Panc1 (cell line): ENCODE data around the gene S100B. TPM values are rescaled to one million over a fixed set of nuclear protein-coding genes. Genes with fewer than 3 reads are reported as not detected.

Experiments
- ATAC-seq: fragments of 200-7000 bp; cut with Tn5 transposase; 2 replicates; pipeline ENCODE4 v1.9.1; 2020; ENCODE audit warnings: mild to moderate bottlenecking, moderate library complexity
- BruUV-seq: library from RNA; stranded (reverse); fragments of 400-500 nt; replicated peaks from 2 replicates; lab custom pipeline; 2021; lab: Mats Ljungman, UMichigan
- CTCF ChIA-PET: fragments of 300-600 bp; sonication (Branson Sonifier 250); formaldehyde crosslinking; loops from one replicate; lab custom pipeline; 2022; ENCODE audit warnings: antibody characterized with exemption; lab: Charles Lee
- POLR2A ChIA-PET: fragments of 300-600 bp; sonication (Branson Sonifier 250); formaldehyde crosslinking; loops from one replicate; lab custom pipeline; 2022; ENCODE audit warnings: antibody characterized with exemption; lab: Charles Lee
- DNase-seq: peaks from one replicate; pipeline ENCODE4 v3.0.0-alpha.2; 2010; ENCODE audit warnings: low read depth, low spot score
- H3K27ac ChIP-seq: 2 replicates; pipeline ENCODE4 v1.5.1; 2011; ENCODE audit warnings: mild to moderate bottlenecking, low read length, inconsistent platforms
- H3K27me3 ChIP-seq: fragments of 200-500 bp; sonication (Bioruptor generic); 2 replicates; pipeline ENCODE4 v1.6.0; 2014; ENCODE audit warnings: low read length, inconsistent platforms; ENCODE audit not compliant: control insufficient read depth, insufficient read depth
- H3K36me3 ChIP-seq: fragments of 200-500 bp; sonication (Bioruptor generic); 2 replicates; pipeline ENCODE4 v1.5.1; 2014; ENCODE audit warnings: inconsistent platforms, mild to moderate bottlenecking, low read length, moderate library complexity; ENCODE audit not compliant: control insufficient read depth, insufficient read depth
- H3K4me1 ChIP-seq: 2 replicates; pipeline ENCODE4 v1.5.1; 2011; ENCODE audit warnings: inconsistent platforms, mild to moderate bottlenecking, low read length, moderate library complexity; ENCODE audit not compliant: control insufficient read depth, insufficient read depth
- H3K4me3 ChIP-seq, 2 experiments: 2 replicates each; pipeline ENCODE4 v1.5.1; 2011 to 2012; ENCODE audit warnings: low read depth in 2 of 2, low read length in 2 of 2, mild to moderate bottlenecking in 2 of 2, inconsistent platforms in 1 of 2, moderate library complexity in 1 of 2
- H3K9me3 ChIP-seq: fragments of 200-500 bp; sonication (Bioruptor generic); 2 replicates; pipeline ENCODE4 v1.5.1; 2014; ENCODE audit warnings: low read depth, mild to moderate bottlenecking, inconsistent platforms, low read length, moderate library complexity; ENCODE audit not compliant: control insufficient read depth, insufficient read depth
- POLR2AphosphoS5 ChIP-seq: IDR thresholded peaks from 2 replicates; pipeline ENCODE4 v1.6.1; 2012; ENCODE audit warnings: mild to moderate bottlenecking, low read depth, low read length, moderate library complexity
- SIN3A ChIP-seq: IDR thresholded peaks from 2 replicates; pipeline ENCODE4 v1.6.1; 2012; ENCODE audit warnings: low read depth, mild to moderate bottlenecking, low read length, moderate library complexity, borderline replicate concordance; ENCODE audit not compliant: insufficient read depth
- TCF7L2 ChIP-seq: IDR thresholded peaks from 2 replicates; pipeline ENCODE4 v1.6.1; 2011; ENCODE audit warnings: mild to moderate bottlenecking, low read depth, low read length, inconsistent platforms
- in situ Hi-C: cut with HindIII; loops from 2 replicates; pipeline ENCODE4 v1.10.0; 2016; ENCODE audit warnings: low sequenced_read_pairs, low pct_unique_long_range_greater_than_20kb
- intact Hi-C: fragments of 100-400 bp; cut with micrococcal nuclease; formaldehyde crosslinking; loops from one replicate; pipeline ENCODE4 v1.10.0; 2022; ENCODE audit not compliant: unreplicated experiment
- total RNA-seq: library from RNA; stranded (reverse); gene quantifications from one replicate; pipeline ENCODE4 v1.2.1, GENCODE V29; 2021; ENCODE audit not compliant: unreplicated experiment
- TF ChIP-seq, protein P1 (sequence below), 2 experiments: IDR thresholded peaks; 2 replicates each; pipeline ENCODE4 v1.6.1; 2011 to 2012; ENCODE audit warnings: low read depth in 2 of 2, control low read depth in 1 of 2, low read length in 1 of 2, mild to moderate bottlenecking in 1 of 2, moderate library complexity in 1 of 2; ENCODE audit not compliant: insufficient read depth in 1 of 2
- TF ChIP-seq, protein P2 (sequence below): fragments of 450-650 bp; IDR thresholded peaks from 2 replicates; pipeline ENCODE4 v1.5.1; 2017; ENCODE audit warnings: mild to moderate bottlenecking

Gene S100B
- total RNA-seq, 1 experiment from 2014 or later = not detected

DNA sequence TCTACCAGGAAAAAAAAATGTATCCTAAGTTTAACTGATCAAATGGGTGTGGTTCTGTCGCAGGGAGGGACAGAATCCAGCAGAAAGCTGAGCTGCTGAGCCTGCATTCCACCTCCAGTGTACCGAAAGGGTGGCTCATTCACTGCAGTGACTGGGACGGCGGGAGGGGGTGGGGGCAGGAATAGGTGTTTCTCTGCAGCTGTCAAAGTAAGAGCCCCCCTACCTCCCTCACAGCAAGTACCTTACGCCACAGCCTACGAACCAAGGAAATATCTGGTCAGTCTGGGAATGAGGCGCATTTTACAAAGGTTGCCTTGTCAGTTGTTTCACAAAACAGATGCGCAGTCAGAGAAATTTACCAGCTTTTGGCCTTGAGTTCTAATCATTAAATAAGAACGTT lies 1.7 kb downstream of the S100B start:
- ATAC-seq = no peak

DNA sequence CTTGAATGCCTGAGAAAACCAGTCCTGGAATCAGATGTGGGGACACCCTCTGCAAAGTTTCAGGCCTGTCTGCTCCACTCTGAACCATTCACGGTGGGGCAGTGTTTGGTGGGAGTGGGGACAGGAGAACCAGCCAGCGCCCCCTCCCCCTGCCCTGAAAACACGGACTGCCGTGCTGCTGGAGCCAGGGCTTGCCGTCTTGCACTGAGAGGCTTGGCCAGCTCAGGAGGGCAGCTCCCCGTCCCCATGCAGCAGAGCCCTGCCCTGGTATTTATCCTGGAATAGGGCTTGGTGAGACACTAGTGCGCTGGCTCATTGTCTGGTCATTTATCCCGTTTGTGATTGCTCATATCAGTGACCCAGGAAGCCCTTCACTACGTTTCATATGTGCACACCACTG lies 3.9 kb downstream of the S100B start:
- Histone ChIP-seq H3K27ac (no peak overlapping the region), H3K36me3 (no peaks in the 10 kb centered on the region), H3K27me3 (no peaks in the 10 kb centered on the region), H3K4me3 (no peak overlapping the region), H3K9me3 (no peaks in the 10 kb centered on the region), H3K4me1 (no peaks in the 10 kb centered on the region)
- ChIA-PET CTCF (no interaction called here), POLR2A (no interaction called here)
- BruUV-seq = no TSS peak
- DNase-seq (no peak), ATAC-seq (no peak)
- intact Hi-C loops (no loop called here), in situ Hi-C loops (no loop called here)
- no peak for TF ChIP-seq POLR2AphosphoS5
- TF ChIP-seq, protein P1, sequence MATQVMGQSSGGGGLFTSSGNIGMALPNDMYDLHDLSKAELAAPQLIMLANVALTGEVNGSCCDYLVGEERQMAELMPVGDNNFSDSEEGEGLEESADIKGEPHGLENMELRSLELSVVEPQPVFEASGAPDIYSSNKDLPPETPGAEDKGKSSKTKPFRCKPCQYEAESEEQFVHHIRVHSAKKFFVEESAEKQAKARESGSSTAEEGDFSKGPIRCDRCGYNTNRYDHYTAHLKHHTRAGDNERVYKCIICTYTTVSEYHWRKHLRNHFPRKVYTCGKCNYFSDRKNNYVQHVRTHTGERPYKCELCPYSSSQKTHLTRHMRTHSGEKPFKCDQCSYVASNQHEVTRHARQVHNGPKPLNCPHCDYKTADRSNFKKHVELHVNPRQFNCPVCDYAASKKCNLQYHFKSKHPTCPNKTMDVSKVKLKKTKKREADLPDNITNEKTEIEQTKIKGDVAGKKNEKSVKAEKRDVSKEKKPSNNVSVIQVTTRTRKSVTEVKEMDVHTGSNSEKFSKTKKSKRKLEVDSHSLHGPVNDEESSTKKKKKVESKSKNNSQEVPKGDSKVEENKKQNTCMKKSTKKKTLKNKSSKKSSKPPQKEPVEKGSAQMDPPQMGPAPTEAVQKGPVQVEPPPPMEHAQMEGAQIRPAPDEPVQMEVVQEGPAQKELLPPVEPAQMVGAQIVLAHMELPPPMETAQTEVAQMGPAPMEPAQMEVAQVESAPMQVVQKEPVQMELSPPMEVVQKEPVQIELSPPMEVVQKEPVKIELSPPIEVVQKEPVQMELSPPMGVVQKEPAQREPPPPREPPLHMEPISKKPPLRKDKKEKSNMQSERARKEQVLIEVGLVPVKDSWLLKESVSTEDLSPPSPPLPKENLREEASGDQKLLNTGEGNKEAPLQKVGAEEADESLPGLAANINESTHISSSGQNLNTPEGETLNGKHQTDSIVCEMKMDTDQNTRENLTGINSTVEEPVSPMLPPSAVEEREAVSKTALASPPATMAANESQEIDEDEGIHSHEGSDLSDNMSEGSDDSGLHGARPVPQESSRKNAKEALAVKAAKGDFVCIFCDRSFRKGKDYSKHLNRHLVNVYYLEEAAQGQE (IDR thresholded peaks at IDR 0.05; ENCODE audit: insufficient read depth in 1 of 2, low read depth in 2 of 2, low read length in 1 of 2) = no peak
- TF ChIP-seq, protein P2, sequence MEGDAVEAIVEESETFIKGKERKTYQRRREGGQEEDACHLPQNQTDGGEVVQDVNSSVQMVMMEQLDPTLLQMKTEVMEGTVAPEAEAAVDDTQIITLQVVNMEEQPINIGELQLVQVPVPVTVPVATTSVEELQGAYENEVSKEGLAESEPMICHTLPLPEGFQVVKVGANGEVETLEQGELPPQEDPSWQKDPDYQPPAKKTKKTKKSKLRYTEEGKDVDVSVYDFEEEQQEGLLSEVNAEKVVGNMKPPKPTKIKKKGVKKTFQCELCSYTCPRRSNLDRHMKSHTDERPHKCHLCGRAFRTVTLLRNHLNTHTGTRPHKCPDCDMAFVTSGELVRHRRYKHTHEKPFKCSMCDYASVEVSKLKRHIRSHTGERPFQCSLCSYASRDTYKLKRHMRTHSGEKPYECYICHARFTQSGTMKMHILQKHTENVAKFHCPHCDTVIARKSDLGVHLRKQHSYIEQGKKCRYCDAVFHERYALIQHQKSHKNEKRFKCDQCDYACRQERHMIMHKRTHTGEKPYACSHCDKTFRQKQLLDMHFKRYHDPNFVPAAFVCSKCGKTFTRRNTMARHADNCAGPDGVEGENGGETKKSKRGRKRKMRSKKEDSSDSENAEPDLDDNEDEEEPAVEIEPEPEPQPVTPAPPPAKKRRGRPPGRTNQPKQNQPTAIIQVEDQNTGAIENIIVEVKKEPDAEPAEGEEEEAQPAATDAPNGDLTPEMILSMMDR = no peak

More for the DNA sequence above, 1.7 kb downstream of the S100B start:
- no TSS peak for BruUV-seq
- in situ Hi-C loops (no loop called here), intact Hi-C loops (no loop called here)
- Histone ChIP-seq H3K27ac (no peak overlapping the region), H3K27me3 (no peaks in the 10 kb centered on the region), H3K4me3 (no peak overlapping the region), H3K36me3 (no peaks in the 10 kb centered on the region), H3K9me3 (no peaks in the 10 kb centered on the region), H3K4me1 (no peaks in the 10 kb centered on the region)
- ChIA-PET POLR2A (no interaction called here), CTCF (no interaction called here)
- DNase-seq = no peak
- TF ChIP-seq, protein P2 = no peak
- TF ChIP-seq TCF7L2 (no peak), SIN3A (no peak), POLR2AphosphoS5 (no peak)
- TF ChIP-seq, protein P1 (IDR thresholded peaks at IDR 0.05; ENCODE audit: insufficient read depth in 1 of 2, low read depth in 2 of 2, low read length in 1 of 2) = no peak
